ENCODE measurements around the gene KIF5A.

The KIF5A gene

GRCh38 chr12:57609781-57610553 lies 60.1 kb downstream of the KIF5A start:
- no peak overlapping the region for H3K4me3 ChIP-seq (ENCODE audit: low read depth, low read length)
- no peak for TF ChIP-seq CTCF (IDR thresholded peaks at IDR 0.05; ENCODE audit: low read depth, low read length)

GRCh38 chr12:57610554-57611107 lies 60.8 kb downstream of the KIF5A start:
- TF ChIP-seq CTCF (IDR thresholded peaks at IDR 0.05; ENCODE audit: low read depth, low read length): no peak

GRCh38 chr12:57611108-57611826 lies 61.4 kb downstream of the KIF5A start, which contains the start of gene ARHGEF25:
Gene ARHGEF25, plus strand, starts transcription at chr12:57611435. Its CDS starts 460 bp downstream, at chr12:57611895.
- H3K4me3 ChIP-seq (ENCODE audit: low read depth, low read length): peak within 1 kb of the TSS; percentile 61
- TF ChIP-seq CTCF (IDR thresholded peaks at IDR 0.05; ENCODE audit: low read depth, low read length): no peak

More at GRCh38 chr12:57610554-57611107, 60.8 kb downstream of the KIF5A start:
- H3K4me3 ChIP-seq (ENCODE audit: low read depth, low read length): peak overlapping the region; percentile 61

- H3K4me3 ChIP-seq (ENCODE audit: low read depth, low read length): peak overlapping the region; percentile 61
- no peak for TF ChIP-seq CTCF (IDR thresholded peaks at IDR 0.05; ENCODE audit: low read depth, low read length)
Observed at GRCh38 chr12:57611827-57612710, 62.2 kb downstream of the KIF5A start.

- TF ChIP-seq CTCF (IDR thresholded peaks at IDR 0.05; ENCODE audit: low read depth, low read length): no peak
- H3K4me3 ChIP-seq (ENCODE audit: low read depth, low read length): no peak overlapping the region
Observed at GRCh38 chr12:57612711-57613426, 63.0 kb downstream of the KIF5A start.

- TF ChIP-seq CTCF (IDR thresholded peaks at IDR 0.05; ENCODE audit: low read depth, low read length): no peak
- H3K4me3 ChIP-seq (ENCODE audit: low read depth, low read length): no peak overlapping the region
Observed at GRCh38 chr12:57613427-57614109, 63.7 kb downstream of the KIF5A start.
